ENCODE results near the gene ADARB2.
"Not testable (repeated sequence)": the region's sequence is repeated elsewhere in the genome, so short reads cannot be mapped to it uniquely, and the experiment has no call there.

Gene ADARB2

GRCh38 chr10:1401071-1401965, 336.0 kb downstream of the ADARB2 start:
- H3K36me3 ChIP-seq (replicated peaks): no peaks in the 10 kb centered on the region
- H3K4me3 ChIP-seq: no peak overlapping the region
- H3K4me1 ChIP-seq: no peaks in the 10 kb centered on the region
- no peaks in the 10 kb centered on the region for H3K9me3 ChIP-seq
- no peaks in the 10 kb centered on the region for H3K27me3 ChIP-seq (ENCODE audit: low read depth)
- DNase-seq (ENCODE audit: low spot score in 2 of 2): no peak
- in situ Hi-C loops (cut with MboI; ENCODE audit: low sequenced_read_pairs): no loop called here

GRCh38 chr10:1400101-1401070, 336.9 kb downstream of the ADARB2 start:
- no peaks in the 10 kb centered on the region for H3K27me3 ChIP-seq (ENCODE audit: low read depth)
- H3K9me3 ChIP-seq: no peaks in the 10 kb centered on the region
- H3K4me3 ChIP-seq: no peak overlapping the region
- in situ Hi-C loops (cut with MboI; ENCODE audit: low sequenced_read_pairs): no loop called here
- H3K36me3 ChIP-seq (replicated peaks): no peaks in the 10 kb centered on the region
- H3K4me1 ChIP-seq: no peaks in the 10 kb centered on the region
- no peak for DNase-seq (ENCODE audit: low spot score in 2 of 2)

- no peak for DNase-seq (ENCODE audit: low spot score in 2 of 2)
- no peaks in the 10 kb centered on the region for H3K9me3 ChIP-seq
- H3K36me3 ChIP-seq (replicated peaks): no peaks in the 10 kb centered on the region
- no peaks in the 10 kb centered on the region for H3K27me3 ChIP-seq (ENCODE audit: low read depth)
- no peaks in the 10 kb centered on the region for H3K4me1 ChIP-seq
- no peak overlapping the region for H3K4me3 ChIP-seq
- in situ Hi-C loops (cut with MboI; ENCODE audit: low sequenced_read_pairs): no loop called here
These were observed 337.8 kb downstream of the ADARB2 start for GRCh38 chr10:1399431-1400100.

GRCh38 chr10:1398626-1399410, 338.5 kb downstream of the ADARB2 start:
- Histone ChIP-seq H3K4me1 (no peaks in the 10 kb centered on the region), H3K36me3 (replicated peaks) (no peaks in the 10 kb centered on the region), H3K27me3 (ENCODE audit: low read depth) (no peaks in the 10 kb centered on the region), H3K4me3 (no peak overlapping the region), H3K9me3 (no peaks in the 10 kb centered on the region)
- no peak for DNase-seq (ENCODE audit: low spot score in 2 of 2)
- in situ Hi-C loops (cut with MboI; ENCODE audit: low sequenced_read_pairs): no loop called here

GRCh38 chr10:1398116-1398515, 339.2 kb downstream of the ADARB2 start:
- DNase-seq (ENCODE audit: low spot score in 2 of 2); in situ Hi-C loops (cut with MboI; ENCODE audit: low sequenced_read_pairs); H3K9me3 ChIP-seq; H3K4me3 ChIP-seq; H3K4me1 ChIP-seq; H3K27me3 ChIP-seq (ENCODE audit: low read depth); H3K36me3 ChIP-seq (replicated peaks): not testable (repeated sequence)

- no peaks in the 10 kb centered on the region for H3K36me3 ChIP-seq (replicated peaks)
- H3K4me3 ChIP-seq: no peak overlapping the region
- DNase-seq (ENCODE audit: low spot score in 2 of 2): no peak
- H3K27me3 ChIP-seq (ENCODE audit: low read depth): no peaks in the 10 kb centered on the region
- no peaks in the 10 kb centered on the region for H3K9me3 ChIP-seq
- in situ Hi-C loops (cut with MboI; ENCODE audit: low sequenced_read_pairs): no loop called here
- no peaks in the 10 kb centered on the region for H3K4me1 ChIP-seq
These were observed 341.1 kb downstream of the ADARB2 start for GRCh38 chr10:1396297-1396635.

- no peak for DNase-seq (ENCODE audit: low spot score in 2 of 2)
These were observed 341.6 kb downstream of the ADARB2 start for GRCh38 chr10:1395481-1396296.

GRCh38 chr10:1395025-1395480, 342.3 kb downstream of the ADARB2 start:
- no peak overlapping the region for H3K4me3 ChIP-seq
- no peaks in the 10 kb centered on the region for H3K9me3 ChIP-seq
- H3K36me3 ChIP-seq (replicated peaks): no peaks in the 10 kb centered on the region
- no peak for DNase-seq (ENCODE audit: low spot score in 2 of 2)
- no peaks in the 10 kb centered on the region for H3K27me3 ChIP-seq (ENCODE audit: low read depth)
- H3K4me1 ChIP-seq: no peaks in the 10 kb centered on the region
- in situ Hi-C loops (cut with MboI; ENCODE audit: low sequenced_read_pairs): no loop called here

More at GRCh38 chr10:1395481-1396296, 341.6 kb downstream of the ADARB2 start:
- Histone ChIP-seq H3K36me3 (replicated peaks) (no peaks in the 10 kb centered on the region), H3K27me3 (ENCODE audit: low read depth) (no peaks in the 10 kb centered on the region), H3K9me3 (no peaks in the 10 kb centered on the region), H3K4me1 (no peaks in the 10 kb centered on the region), H3K4me3 (no peak overlapping the region)
- in situ Hi-C loops (cut with MboI; ENCODE audit: low sequenced_read_pairs): no loop called here

GRCh38 chr10:1394155-1394912, 343.0 kb downstream of the ADARB2 start:
- no peaks in the 10 kb centered on the region for H3K4me1 ChIP-seq
- no peaks in the 10 kb centered on the region for H3K36me3 ChIP-seq (replicated peaks)
- DNase-seq (ENCODE audit: low spot score in 2 of 2): no peak
- no peak overlapping the region for H3K4me3 ChIP-seq
- in situ Hi-C loops (cut with MboI; ENCODE audit: low sequenced_read_pairs): no loop called here
- H3K27me3 ChIP-seq (ENCODE audit: low read depth): no peaks in the 10 kb centered on the region
- no peaks in the 10 kb centered on the region for H3K9me3 ChIP-seq

- Histone ChIP-seq H3K4me3 (no peak overlapping the region), H3K27me3 (ENCODE audit: low read depth) (no peaks in the 10 kb centered on the region), H3K9me3 (no peaks in the 10 kb centered on the region), H3K4me1 (no peaks in the 10 kb centered on the region), H3K36me3 (replicated peaks) (no peaks in the 10 kb centered on the region)
- in situ Hi-C loops (cut with MboI; ENCODE audit: low sequenced_read_pairs): no loop called here
- no peak for DNase-seq (ENCODE audit: low spot score in 2 of 2)
These were observed 343.8 kb downstream of the ADARB2 start for GRCh38 chr10:1393481-1393880.

GRCh38 chr10:1392127-1392526, 345.2 kb downstream of the ADARB2 start:
- H3K4me1 ChIP-seq: no peaks in the 10 kb centered on the region
- H3K9me3 ChIP-seq: no peaks in the 10 kb centered on the region
- no peak overlapping the region for H3K4me3 ChIP-seq
- H3K27me3 ChIP-seq (ENCODE audit: low read depth): no peaks in the 10 kb centered on the region
- no peak for DNase-seq (ENCODE audit: low spot score in 2 of 2)
- in situ Hi-C loops (cut with MboI; ENCODE audit: low sequenced_read_pairs): no loop called here
- H3K36me3 ChIP-seq (replicated peaks): no peaks in the 10 kb centered on the region

GRCh38 chr10:1390200-1390599, 347.1 kb downstream of the ADARB2 start:
- in situ Hi-C loops (cut with MboI; ENCODE audit: low sequenced_read_pairs): no loop called here
- Histone ChIP-seq H3K9me3 (no peaks in the 10 kb centered on the region), H3K4me1 (no peaks in the 10 kb centered on the region), H3K4me3 (no peak overlapping the region), H3K27me3 (ENCODE audit: low read depth) (no peaks in the 10 kb centered on the region), H3K36me3 (replicated peaks) (no peaks in the 10 kb centered on the region)
- DNase-seq (ENCODE audit: low spot score in 2 of 2): no peak

Measured in HAP-1 (cell line).